Measurements from ENCODE around the gene PTGR3. TPM values are rescaled to one million over a fixed set of nuclear protein-coding genes. Genes with fewer than 3 reads are reported as not detected.
A peak's percentile ranks its signal among the peaks of the same experiment; 100 is the strongest.

The PTGR3 gene
- total and polyA plus RNA-seq, 8 donors, result 7.2 to 23.0 (median 18.1) TPM

DNA sequence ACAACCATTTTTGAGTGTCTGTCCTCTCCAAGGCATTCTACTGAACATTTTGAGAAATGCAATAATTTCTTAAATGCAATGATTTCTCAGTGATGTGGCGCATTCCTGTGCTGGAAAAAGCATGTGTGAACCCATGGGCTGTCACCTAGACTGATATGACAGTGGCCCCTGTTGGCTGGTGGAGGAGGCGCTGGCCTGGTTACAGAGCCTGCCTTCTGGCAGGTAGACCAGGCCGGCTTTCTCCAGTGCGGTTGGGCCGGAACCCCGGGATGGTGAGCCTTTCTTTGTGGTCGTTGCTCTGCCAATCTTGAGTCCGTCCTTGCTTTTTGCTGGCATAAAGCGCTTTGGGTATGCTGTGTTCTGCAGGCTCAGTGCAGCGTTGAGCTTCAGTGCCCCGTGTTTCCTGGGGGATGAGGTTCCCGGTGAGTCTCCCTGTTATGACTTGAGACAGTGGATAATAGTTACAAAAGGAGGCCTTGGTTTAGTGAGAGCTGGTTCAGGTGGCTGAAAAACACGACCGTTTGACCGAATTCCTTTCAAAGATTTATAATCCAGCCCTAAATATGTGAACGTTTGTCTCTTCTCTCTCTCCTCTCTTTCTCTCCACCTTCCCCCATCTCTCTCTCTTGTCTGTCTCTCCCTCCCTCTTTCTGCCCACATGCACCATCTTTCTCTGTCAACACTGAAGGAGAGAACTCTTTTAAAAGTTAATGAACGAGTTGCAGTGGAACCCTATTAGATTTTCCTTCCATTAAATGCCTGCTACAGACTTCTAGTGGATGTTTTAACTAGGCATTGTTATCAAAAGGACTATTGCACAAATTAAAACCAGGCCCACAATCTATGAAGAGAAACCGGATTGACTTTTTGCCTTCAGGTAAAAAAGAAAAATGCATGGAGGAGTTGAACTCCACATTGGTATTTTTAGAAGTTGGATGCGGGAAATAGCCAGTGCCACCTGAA lies 35.7 kb upstream of the PTGR3 start:
- Histone ChIP-seq H3K9me3 (no peaks in the 10 kb centered on the region), H3K4me3 (no peak overlapping the region), H3K36me3 (no peaks in the 10 kb centered on the region), H3K27ac (no peak overlapping the region), H3K4me1 (peaks cover 0 to 7% (median 6%) of the 10 kb centered on the region in 3 donors), H3K27me3 (no peaks in the 10 kb centered on the region)
- WGBS, 2 donors, result 65 to 78% methylated on average over 19 of the region's 19 CpGs
- FAIRE-seq (no peak), DNase-seq (peak in 2 of 6 donors; percentile 30 to 59), ATAC-seq (peak; percentile 32 to 66 (median 54))
- TF ChIP-seq, protein P1, sequence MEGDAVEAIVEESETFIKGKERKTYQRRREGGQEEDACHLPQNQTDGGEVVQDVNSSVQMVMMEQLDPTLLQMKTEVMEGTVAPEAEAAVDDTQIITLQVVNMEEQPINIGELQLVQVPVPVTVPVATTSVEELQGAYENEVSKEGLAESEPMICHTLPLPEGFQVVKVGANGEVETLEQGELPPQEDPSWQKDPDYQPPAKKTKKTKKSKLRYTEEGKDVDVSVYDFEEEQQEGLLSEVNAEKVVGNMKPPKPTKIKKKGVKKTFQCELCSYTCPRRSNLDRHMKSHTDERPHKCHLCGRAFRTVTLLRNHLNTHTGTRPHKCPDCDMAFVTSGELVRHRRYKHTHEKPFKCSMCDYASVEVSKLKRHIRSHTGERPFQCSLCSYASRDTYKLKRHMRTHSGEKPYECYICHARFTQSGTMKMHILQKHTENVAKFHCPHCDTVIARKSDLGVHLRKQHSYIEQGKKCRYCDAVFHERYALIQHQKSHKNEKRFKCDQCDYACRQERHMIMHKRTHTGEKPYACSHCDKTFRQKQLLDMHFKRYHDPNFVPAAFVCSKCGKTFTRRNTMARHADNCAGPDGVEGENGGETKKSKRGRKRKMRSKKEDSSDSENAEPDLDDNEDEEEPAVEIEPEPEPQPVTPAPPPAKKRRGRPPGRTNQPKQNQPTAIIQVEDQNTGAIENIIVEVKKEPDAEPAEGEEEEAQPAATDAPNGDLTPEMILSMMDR (IDR thresholded peaks at IDR 0.05), result no peak
- intact Hi-C loops (cut with DNase I), result no loop called here

GRCh38 chr18:75241705-75242104 lies 32.8 kb upstream of the PTGR3 start:
- FAIRE-seq (no peak), ATAC-seq (no peak), DNase-seq (no peak)
- WGBS, 2 donors, result 93 to 100% methylated on average over 1 of the region's 1 CpG
- Histone ChIP-seq H3K9me3 (no peaks in the 10 kb centered on the region), H3K27ac (no peak overlapping the region), H3K27me3 (no peaks in the 10 kb centered on the region), H3K36me3 (no peaks in the 10 kb centered on the region), H3K4me1 (no peaks in the 10 kb centered on the region), H3K4me3 (no peak overlapping the region)
- TF ChIP-seq, protein P1 (IDR thresholded peaks at IDR 0.05), result no peak
- intact Hi-C loops (cut with DNase I), result no loop called here

GRCh38 chr18:75240433-75240832 lies 31.5 kb upstream of the PTGR3 start:
- intact Hi-C loops (cut with DNase I), result no loop called here
- ATAC-seq (no peak), FAIRE-seq (no peak)

DNA sequence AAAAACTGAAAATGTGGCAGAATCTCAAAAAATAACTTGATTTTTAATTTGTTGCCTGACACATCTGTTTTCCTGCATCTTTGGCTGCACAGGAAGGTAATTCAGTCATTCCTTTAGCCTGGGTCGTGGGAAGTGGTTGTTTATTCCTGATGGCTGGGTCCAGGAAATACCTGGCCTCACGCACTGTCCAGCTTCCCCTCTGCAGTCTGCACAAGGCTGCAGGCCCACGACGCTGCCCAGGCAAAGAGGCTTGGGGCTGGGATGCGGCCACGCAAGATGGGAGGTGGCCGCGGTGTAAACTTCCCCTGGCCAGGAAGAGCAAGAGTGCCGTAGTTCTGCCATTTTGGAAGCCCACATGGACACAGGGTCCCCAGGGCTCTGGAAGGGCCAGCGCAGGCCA lies 29.8 kb upstream of the PTGR3 start:
- DNase-seq (no peak), FAIRE-seq (no peak), ATAC-seq (no peak)
- intact Hi-C loops (cut with DNase I), result no loop called here
- Histone ChIP-seq H3K4me3 (no peak overlapping the region), H3K27ac (no peak overlapping the region), H3K36me3 (no peaks in the 10 kb centered on the region), H3K9me3 (no peaks in the 10 kb centered on the region), H3K4me1 (no peaks in the 10 kb centered on the region), H3K27me3 (no peaks in the 10 kb centered on the region)
- WGBS, 2 donors, result 95 to 96% methylated on average over 10 of the region's 10 CpGs
- TF ChIP-seq, protein P1 (IDR thresholded peaks at IDR 0.05), result no peak

More at GRCh38 chr18:75240433-75240832, 31.5 kb upstream of the PTGR3 start:
- Histone ChIP-seq H3K27ac (no peak overlapping the region), H3K27me3 (no peaks in the 10 kb centered on the region), H3K36me3 (no peaks in the 10 kb centered on the region), H3K4me1 (no peaks in the 10 kb centered on the region), H3K4me3 (no peak overlapping the region), H3K9me3 (no peaks in the 10 kb centered on the region)
- DNase-seq, result no peak
- 86 to 94% methylated on average over 10 of the region's 10 CpGs for WGBS, 2 donors
- TF ChIP-seq, protein P1 (IDR thresholded peaks at IDR 0.05), result no peak

- Histone ChIP-seq H3K27me3 (no peaks in the 10 kb centered on the region), H3K4me3 (no peak overlapping the region), H3K27ac (no peak overlapping the region), H3K9me3 (no peaks in the 10 kb centered on the region), H3K4me1 (no peaks in the 10 kb centered on the region), H3K36me3 (no peaks in the 10 kb centered on the region)
- intact Hi-C loops (cut with DNase I), result no loop called here
- 93 to 94% methylated on average over 13 of the region's 13 CpGs for WGBS, 2 donors
- DNase-seq (no peak), FAIRE-seq (no peak), ATAC-seq (no peak)
- TF ChIP-seq, protein P1 (IDR thresholded peaks at IDR 0.05), result no peak
These were observed 29.2 kb upstream of the PTGR3 start for GRCh38 chr18:75238100-75238499.

All from pancreas (tissue), 10 donors.